NCI-H446 treated with DMSO at 0.1 percent for 48 hours (cell line): ENCODE results near the gene TMEM145.

Experiments
- DNase-seq: peaks from one replicate; lab custom pipeline; 2025; lab: John Stamatoyannopoulos, UW

TMEM145 gene

GRCh38 chr19:42362891-42363440 is 49.9 kb downstream of the TMEM145 start:
- no peak for DNase-seq

DNA sequence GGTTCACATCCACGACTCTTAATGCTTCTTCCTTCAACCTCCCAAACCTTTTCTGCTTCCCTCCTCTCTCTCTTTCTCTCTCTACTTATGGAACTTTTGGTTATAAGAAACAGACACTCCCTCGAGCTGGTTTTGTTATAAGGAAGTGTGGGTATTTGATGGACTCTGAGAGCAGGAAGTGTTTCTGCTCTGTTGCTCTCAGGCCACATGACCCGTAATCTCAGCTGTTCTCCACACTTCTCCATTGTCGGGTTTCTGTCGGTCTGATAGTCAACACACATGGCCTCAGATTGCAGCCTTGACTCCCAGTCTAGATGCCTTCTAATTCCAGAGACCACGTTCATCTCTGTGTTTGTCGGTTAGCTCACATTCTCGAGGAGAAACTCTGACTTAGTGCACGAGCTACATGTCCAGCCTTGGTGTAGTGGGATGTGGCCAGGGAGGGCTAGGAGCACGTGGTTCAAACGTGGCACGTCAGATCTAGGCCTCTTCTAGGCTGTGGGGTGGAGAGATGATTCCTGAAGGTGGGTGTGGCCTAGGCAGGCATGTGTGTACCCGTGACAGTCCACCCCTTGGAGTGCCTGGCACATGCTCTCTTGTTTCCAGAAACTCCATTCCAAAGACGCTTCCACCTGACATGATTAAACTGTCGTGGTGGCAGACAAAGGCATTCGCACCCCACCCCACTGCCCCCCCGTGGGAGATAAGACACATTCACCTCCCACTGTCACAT is 50.7 kb downstream of the TMEM145 start:
- no peak for DNase-seq

DNA sequence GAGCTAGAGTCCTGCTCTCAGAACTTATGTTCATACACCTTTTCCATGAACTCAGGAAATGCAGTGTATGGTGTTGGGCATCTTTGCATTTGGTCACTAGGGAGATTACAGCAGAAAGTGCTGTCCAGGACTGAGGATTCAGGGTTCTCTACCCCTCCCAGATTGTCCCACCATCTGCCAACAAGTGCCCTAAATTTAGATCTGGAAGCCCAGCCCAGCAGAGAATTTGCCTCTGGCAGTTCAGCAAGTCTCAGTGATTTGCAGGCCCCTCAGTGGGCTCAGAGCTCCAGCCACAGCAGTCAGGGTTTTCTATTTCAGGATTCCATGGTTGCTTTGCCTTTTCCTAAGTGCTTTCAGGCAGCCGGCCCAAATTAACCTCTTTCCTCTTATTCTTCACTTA is 53.6 kb downstream of the TMEM145 start:
- DNase-seq: no peak

DNA sequence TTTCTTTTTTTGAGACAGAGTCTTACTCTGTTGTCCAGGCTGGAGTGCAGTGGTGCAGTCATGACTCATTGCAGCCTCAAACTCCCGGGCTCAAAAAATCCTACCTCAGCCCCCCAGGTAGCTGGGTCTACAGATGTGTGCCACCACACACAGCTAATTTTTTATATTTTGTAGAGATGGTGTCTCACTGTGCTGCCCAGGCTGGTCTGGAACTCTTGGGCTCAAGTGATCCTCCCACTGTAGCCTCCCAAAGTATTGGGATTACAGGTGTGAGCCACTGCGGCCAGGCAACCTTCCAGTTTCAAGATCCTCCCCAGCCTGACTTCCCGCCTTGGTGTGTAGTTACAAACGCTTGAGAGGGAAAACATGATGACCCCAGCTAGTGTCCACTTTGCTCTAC is 54.8 kb downstream of the TMEM145 start:
- no peak for DNase-seq

DNA sequence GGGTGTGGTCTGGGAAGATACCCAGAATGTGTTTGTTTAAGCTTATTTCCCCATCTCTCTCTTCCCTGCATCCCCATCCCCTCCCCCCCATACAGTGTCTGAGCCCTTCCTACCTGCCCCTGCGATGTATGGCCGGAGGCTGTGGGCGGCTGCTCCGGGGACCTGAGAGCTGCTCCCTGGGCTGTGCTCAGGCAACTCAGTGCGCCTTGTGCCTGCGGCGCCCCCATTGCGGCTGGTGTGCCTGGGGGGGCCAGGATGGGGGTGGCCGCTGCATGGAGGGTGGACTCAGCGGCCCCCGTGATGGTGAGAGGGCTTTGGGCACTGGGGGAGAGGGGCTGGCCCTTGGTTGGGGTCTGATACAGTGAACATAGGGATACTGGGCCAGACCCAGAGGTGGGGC is 55.3 kb downstream of the TMEM145 start:
- no peak for DNase-seq

DNA sequence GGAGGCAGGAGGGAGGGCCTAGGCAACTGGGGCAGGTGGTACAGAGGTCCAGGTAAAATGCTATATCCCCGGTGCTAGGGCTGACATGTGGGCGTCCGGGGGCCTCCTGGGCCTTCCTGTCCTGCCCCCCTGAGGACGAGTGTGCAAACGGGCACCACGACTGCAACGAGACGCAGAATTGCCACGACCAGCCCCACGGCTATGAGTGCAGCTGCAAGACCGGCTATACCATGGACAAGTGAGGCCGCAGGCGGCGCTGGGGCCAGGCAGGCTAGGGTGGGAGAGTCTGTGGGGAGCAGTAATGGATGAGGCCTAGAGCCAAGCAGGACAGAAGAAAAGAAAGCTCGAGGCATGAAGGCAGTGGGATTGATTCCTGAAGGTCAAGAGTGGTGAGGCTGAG is 55.7 kb downstream of the TMEM145 start:
- DNase-seq: no peak

GRCh38 chr19:42369433-42370067 is 56.4 kb downstream of the TMEM145 start:
- no peak for DNase-seq

GRCh38 chr19:42370068-42370520 is 57.0 kb downstream of the TMEM145 start:
- DNase-seq: no peak

GRCh38 chr19:42370626-42371175 is 57.6 kb downstream of the TMEM145 start:
- no peak for DNase-seq
